Esophagus muscularis mucosa (tissue), 4 donors: Measurements from ENCODE around the gene SMIM45.

ENCODE experiments used
- DNase-seq: peaks from one replicate; pipeline ENCODE4 v3.0.0-alpha.2; 2017; ENCODE audit errors: extremely low spot score
- H3K27ac ChIP-seq, 4 donors: fragments of 200-600 bp; sonication (generic); replicated peaks in 1 of 4; 1 replicate in 3 of 4; 2 replicates in 1 of 4; pipeline ENCODE4 v1.5.1; 2016 to 2019; ENCODE audit warnings: mild to moderate bottlenecking in 1 of 4
- H3K27me3 ChIP-seq, 4 donors: fragments of 200-600 bp; sonication (generic); one replicate each; pipeline versions ENCODE4 v1.5.1 to v1.6.0; 2016 to 2019
- H3K36me3 ChIP-seq, 4 donors: fragments of 200-600 bp; sonication (generic); one replicate each; pipeline ENCODE4 v1.5.1; 2016 to 2019
- H3K4me1 ChIP-seq, 4 donors: fragments of 200-600 bp; sonication (generic); one replicate each; pipeline ENCODE4 v1.5.1; 2016 to 2019
- H3K4me3 ChIP-seq, 4 donors: fragments of 200-600 bp; sonication (generic); 1 replicate in 2 of 4; 2 replicates in 2 of 4; pipeline ENCODE4 v1.5.1; 2016 to 2019; ENCODE audit warnings: mild to moderate bottlenecking in 4 of 4, moderate library complexity in 1 of 4
- H3K9me3 ChIP-seq, 4 donors: fragments of 200-600 bp; sonication (generic); 1 replicate in 3 of 4; 2 replicates in 1 of 4; pipeline ENCODE4 v1.5.1; 2016 to 2019
- EP300 ChIP-seq: sonication (generic); formaldehyde crosslinking; IDR thresholded peaks from one replicate; pipeline ENCODE4 v1.6.1; 2017; ENCODE audit warnings: antibody characterized with exemption
- POLR2A ChIP-seq: fragments of 450-650 bp; IDR thresholded peaks from one replicate; pipeline ENCODE4 v1.6.1; 2017; ENCODE audit warnings: antibody characterized with exemption, moderate library complexity, mild to moderate bottlenecking, low read depth
- POLR2AphosphoS5 ChIP-seq, 2 donors: sonication (generic); formaldehyde crosslinking; IDR thresholded peaks; one replicate each; pipeline ENCODE4 v1.6.1; 2017; ENCODE audit warnings: antibody characterized with exemption in 2 of 2
- WGBS: methylation state at CpG from one replicate; pipeline ENCODE4 v1.1.5; 2018; 5-methylcytosine and 5-hydroxymethylcytosine counted together
- intact Hi-C: fragments of 100-400 bp; cut with DNase I; formaldehyde crosslinking; loops from one replicate; pipeline ENCODE4 v1.15.1; 2023
- TF ChIP-seq, protein P1 (sequence below), 3 experiments: fragments of 200-600 bp in 2 of 3; fragments of 450-650 bp in 1 of 3; sonication (generic) in 2 of 3; IDR thresholded peaks; one replicate each; pipeline ENCODE4 v1.5.1; 2017 to 2019; ENCODE audit warnings: antibody characterized with exemption in 3 of 3, mild to moderate bottlenecking in 2 of 3, moderate library complexity in 1 of 3

SMIM45 gene

DNA sequence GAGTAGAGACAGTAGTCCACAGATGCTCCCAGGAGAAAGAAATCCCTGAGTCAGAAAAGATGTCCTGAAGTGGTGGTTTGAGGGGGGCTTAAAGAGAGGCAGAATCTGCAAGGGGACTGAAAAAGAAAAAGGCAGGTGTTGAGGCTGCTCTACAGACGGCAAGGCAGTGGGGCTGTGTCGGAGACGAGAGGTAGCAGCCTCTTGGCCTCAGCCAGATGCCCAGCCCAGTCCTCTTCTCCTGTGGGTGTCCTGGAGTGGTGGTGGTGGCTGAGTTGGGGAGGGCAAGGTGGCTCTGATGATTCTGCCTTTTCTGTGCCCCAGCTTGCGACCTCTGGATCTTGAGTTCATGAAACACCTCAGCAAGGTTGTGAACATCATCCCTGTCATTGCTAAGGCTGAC is 37.3 kb downstream of the SMIM45 start:
- no peaks in the 10 kb centered on the region for H3K36me3 ChIP-seq
- DNase-seq = no peak
- 87% methylated on average over 4 of the region's 4 CpGs for WGBS
- H3K4me1 ChIP-seq = no peaks in the 10 kb centered on the region
- no peaks in the 10 kb centered on the region for H3K27me3 ChIP-seq
- no peak overlapping the region for H3K4me3 ChIP-seq
- intact Hi-C loops = no loop called here
- H3K27ac ChIP-seq = no peak overlapping the region
- H3K9me3 ChIP-seq = no peaks in the 10 kb centered on the region
- no peak for TF ChIP-seq EP300
- TF ChIP-seq POLR2A = no peak
- TF ChIP-seq, protein P1, sequence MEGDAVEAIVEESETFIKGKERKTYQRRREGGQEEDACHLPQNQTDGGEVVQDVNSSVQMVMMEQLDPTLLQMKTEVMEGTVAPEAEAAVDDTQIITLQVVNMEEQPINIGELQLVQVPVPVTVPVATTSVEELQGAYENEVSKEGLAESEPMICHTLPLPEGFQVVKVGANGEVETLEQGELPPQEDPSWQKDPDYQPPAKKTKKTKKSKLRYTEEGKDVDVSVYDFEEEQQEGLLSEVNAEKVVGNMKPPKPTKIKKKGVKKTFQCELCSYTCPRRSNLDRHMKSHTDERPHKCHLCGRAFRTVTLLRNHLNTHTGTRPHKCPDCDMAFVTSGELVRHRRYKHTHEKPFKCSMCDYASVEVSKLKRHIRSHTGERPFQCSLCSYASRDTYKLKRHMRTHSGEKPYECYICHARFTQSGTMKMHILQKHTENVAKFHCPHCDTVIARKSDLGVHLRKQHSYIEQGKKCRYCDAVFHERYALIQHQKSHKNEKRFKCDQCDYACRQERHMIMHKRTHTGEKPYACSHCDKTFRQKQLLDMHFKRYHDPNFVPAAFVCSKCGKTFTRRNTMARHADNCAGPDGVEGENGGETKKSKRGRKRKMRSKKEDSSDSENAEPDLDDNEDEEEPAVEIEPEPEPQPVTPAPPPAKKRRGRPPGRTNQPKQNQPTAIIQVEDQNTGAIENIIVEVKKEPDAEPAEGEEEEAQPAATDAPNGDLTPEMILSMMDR (IDR thresholded peaks at IDR 0.05) = no peak
- TF ChIP-seq POLR2AphosphoS5 (IDR thresholded peaks at IDR 0.05) = no peak

DNA sequence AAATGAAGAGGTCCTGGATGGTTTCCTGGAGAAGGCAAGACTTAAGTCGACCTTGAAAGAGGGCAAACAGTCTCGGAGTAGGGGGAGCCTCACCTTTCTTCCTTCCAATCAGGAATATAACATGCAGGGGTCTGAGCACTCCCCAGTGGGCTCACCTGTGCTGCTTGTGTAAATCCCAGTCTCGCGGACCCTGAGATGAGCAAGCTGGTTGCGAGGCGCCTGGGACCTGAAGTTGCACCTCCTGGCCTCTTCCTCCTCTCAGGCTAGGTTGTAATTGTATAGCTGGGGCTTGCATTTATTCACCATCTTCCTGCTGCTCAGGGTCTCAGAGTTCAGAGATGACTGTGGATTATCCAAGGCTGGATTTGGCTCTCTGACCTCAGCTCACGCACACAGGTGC is 39.2 kb downstream of the SMIM45 start:
- no peaks in the 10 kb centered on the region for H3K4me1 ChIP-seq
- H3K36me3 ChIP-seq = no peaks in the 10 kb centered on the region
- TF ChIP-seq POLR2A = no peak
- no peak for TF ChIP-seq EP300
- TF ChIP-seq POLR2AphosphoS5 (IDR thresholded peaks at IDR 0.05) = no peak
- TF ChIP-seq, protein P1 (IDR thresholded peaks at IDR 0.05) = no peak
- no peak for DNase-seq
- intact Hi-C loops = no loop called here
- H3K9me3 ChIP-seq = no peaks in the 10 kb centered on the region
- no peak overlapping the region for H3K27ac ChIP-seq
- no peaks in the 10 kb centered on the region for H3K27me3 ChIP-seq
- no peak overlapping the region for H3K4me3 ChIP-seq
- 96% methylated on average over 7 of the region's 7 CpGs for WGBS

DNA sequence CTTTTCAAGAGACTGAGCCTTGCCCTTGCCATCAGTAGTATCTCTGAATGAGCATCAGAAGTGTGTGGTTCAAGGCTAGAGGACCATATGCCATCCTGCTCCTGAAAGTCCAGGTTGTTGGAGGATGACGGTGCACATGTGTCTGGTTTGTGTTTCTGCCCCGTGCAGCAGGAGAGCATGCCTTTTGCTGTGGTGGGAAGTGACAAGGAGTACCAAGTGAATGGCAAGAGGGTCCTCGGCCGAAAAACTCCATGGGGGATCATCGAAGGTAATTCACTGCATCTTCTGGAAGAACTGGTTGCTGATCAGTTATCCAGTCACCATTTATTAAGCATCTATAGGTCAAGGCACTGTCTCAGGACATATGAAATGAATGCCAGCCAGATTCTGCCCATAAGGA is 40.5 kb downstream of the SMIM45 start:
- DNase-seq = no peak
- 94% methylated on average over 5 of the region's 5 CpGs for WGBS
- no peak overlapping the region for H3K4me3 ChIP-seq
- no peaks in the 10 kb centered on the region for H3K9me3 ChIP-seq
- TF ChIP-seq EP300 = no peak
- TF ChIP-seq POLR2A = no peak
- TF ChIP-seq POLR2AphosphoS5 (IDR thresholded peaks at IDR 0.05) = no peak
- TF ChIP-seq, protein P1 (IDR thresholded peaks at IDR 0.05) = no peak
- intact Hi-C loops = no loop called here
- no peaks in the 10 kb centered on the region for H3K27me3 ChIP-seq
- no peaks in the 10 kb centered on the region for H3K36me3 ChIP-seq
- no peaks in the 10 kb centered on the region for H3K4me1 ChIP-seq
- H3K27ac ChIP-seq = no peak overlapping the region

DNA sequence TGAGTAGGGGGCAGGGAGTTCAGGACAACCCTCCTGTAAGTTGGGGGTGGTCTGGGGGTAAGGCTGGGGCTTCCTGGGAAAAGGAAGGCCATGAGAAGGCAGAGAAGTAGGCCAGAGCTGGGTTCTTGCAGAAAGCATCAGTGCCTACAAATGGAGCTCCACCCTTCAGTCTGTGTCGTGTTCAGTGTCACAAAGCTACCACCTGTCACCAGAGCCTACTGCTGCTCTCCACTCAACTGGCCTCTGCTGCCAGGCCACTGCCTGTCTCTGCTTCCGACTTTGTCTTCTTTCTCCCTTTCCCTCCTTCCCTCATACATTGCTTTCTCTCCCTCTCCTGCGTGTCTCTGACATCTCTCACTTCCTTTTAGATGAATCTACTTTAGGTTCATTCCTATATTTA is 43.3 kb downstream of the SMIM45 start:
- Histone ChIP-seq H3K9me3 (no peaks in the 10 kb centered on the region), H3K27me3 (no peaks in the 10 kb centered on the region), H3K36me3 (no peaks in the 10 kb centered on the region), H3K4me1 (peaks cover 0 to 17% (median 13%) of the 10 kb centered on the region in 4 donors), H3K27ac (no peak overlapping the region), H3K4me3 (no peak overlapping the region)
- intact Hi-C loops = no loop called here
- no peak for DNase-seq
- WGBS = 73% methylated on average over 3 of the region's 3 CpGs
- TF ChIP-seq, protein P1 (IDR thresholded peaks at IDR 0.05) = no peak
- TF ChIP-seq POLR2A = no peak
- TF ChIP-seq EP300 = no peak
- no peak for TF ChIP-seq POLR2AphosphoS5 (IDR thresholded peaks at IDR 0.05)

DNA sequence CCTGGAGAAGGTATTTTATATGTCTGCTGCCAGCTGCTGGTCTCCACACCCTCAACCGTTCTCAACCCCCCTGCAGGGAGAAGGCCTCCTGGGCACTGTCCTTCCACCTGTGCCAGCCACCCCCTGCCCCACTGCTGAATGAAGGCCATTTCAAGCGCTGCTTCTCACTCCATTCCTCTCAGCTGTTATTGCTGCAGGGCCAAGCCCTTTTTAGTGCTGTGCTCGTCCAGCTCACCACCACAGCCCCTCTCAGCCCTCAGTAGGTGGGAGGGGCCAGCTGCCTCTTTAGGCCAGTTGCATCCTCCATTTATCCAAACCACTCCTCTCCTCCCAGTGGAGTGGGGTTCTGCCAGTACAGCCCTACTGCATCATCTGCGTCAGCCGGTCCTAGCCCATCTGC is 44.9 kb downstream of the SMIM45 start:
- H3K4me3 ChIP-seq = no peak overlapping the region
- TF ChIP-seq POLR2A (no peak), EP300 (no peak), POLR2AphosphoS5 (IDR thresholded peaks at IDR 0.05) (no peak)
- TF ChIP-seq, protein P1 (IDR thresholded peaks at IDR 0.05) = no peak
- H3K36me3 ChIP-seq = no peaks in the 10 kb centered on the region
- H3K4me1 ChIP-seq = peaks cover 0 to 17% (median 13%) of the 10 kb centered on the region in 4 donors
- H3K27me3 ChIP-seq = no peaks in the 10 kb centered on the region
- intact Hi-C loops = no loop called here
- H3K9me3 ChIP-seq = peaks cover 0 to 8% (median 0%) of the 10 kb centered on the region in 4 donors
- H3K27ac ChIP-seq = no peak overlapping the region
- WGBS = 84% methylated on average over 5 of the region's 5 CpGs
- no peak for DNase-seq
